ENCODE measurements around the gene ATAD3B.
"Not testable (repeated sequence)": the region's sequence is repeated elsewhere in the genome, so short reads cannot be mapped to it uniquely, and the experiment has no call there.

DNA sequence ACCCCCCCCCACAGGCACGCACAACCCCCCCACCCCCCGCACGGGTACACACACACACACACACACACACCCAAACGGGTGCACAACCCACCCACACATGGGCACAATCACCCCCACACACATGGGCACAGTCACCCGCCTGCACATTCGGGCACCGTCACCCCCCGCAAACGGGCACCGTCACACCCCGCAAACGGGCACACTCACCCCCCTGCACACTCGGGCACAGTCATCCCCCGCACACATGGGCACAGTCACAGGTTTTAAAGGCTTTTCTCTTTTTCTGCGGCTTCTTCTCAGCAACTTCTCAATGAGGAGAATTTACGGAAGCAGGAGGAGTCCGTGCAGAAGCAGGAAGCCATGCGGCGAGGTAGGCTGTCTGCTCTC is 47.0 kb downstream of the ATAD3B start:
- TF ChIP-seq CTCF (IDR thresholded peaks at IDR 0.05; ENCODE audit: extremely low read depth in 1 of 2, insufficient read depth in 1 of 2, low read depth in 1 of 2, low read length in 2 of 2); POLR2A (IDR thresholded peaks at IDR 0.05; ENCODE audit: low read depth, low read length); EZH2 (IDR thresholded peaks at IDR 0.05; ENCODE audit: borderline replicate concordance, low read depth, low read length, severe bottlenecking); MAX (IDR thresholded peaks at IDR 0.05; ENCODE audit: insufficient read depth, insufficient read length); POLR2AphosphoS5 (IDR thresholded peaks at IDR 0.05; ENCODE audit: insufficient read depth, low read depth, low read length); GATA2 (IDR thresholded peaks at IDR 0.05; ENCODE audit: insufficient read depth, insufficient read length, low read depth, low read length): not testable (repeated sequence)
